SK-N-MC (cell line): ENCODE data around the gene OPN4.

Source experiments
- EZH2 ChIP-seq: fragments of 200-600 bp; sonication (generic); IDR thresholded peaks from one replicate; pipeline ENCODE4 v1.6.1; 2017; ENCODE audit warnings: antibody characterized with exemption
- POLR2AphosphoS5 ChIP-seq: IDR thresholded peaks from 2 replicates; pipeline ENCODE4 v1.6.1; 2012; ENCODE audit warnings: mild to moderate bottlenecking, low read depth, low read length, borderline replicate concordance

GRCh38 chr10:86642499-86642898 is 11.8 kb upstream of the OPN4 start:
- TF ChIP-seq POLR2AphosphoS5 (no peak), EZH2 (no peak)
